Activated T-cell treated with anti-CD3 and anti-CD28 coated beads for 24 hours (primary cell): Measurements from ENCODE around the gene CDCA3.
A peak's percentile ranks its signal among the peaks of the same experiment; 100 is the strongest.

ENCODE experiments used
- DNase-seq: peaks from one replicate; pipeline ENCODE4 v3.0.0-alpha.2; 2020; ENCODE audit warnings: low read depth

The CDCA3 gene

GRCh38 chr12:6832125-6832524 is 19.0 kb downstream of the CDCA3 start:
- no peak for DNase-seq

- DNase-seq: no peak
Measured at GRCh38 chr12:6831450-6831995, 19.6 kb downstream of the CDCA3 start.

GRCh38 chr12:6830999-6831398 is 20.1 kb downstream of the CDCA3 start:
- no peak for DNase-seq

GRCh38 chr12:6830286-6830890 is 20.7 kb downstream of the CDCA3 start:
- no peak for DNase-seq

- DNase-seq: no peak
Measured at GRCh38 chr12:6829536-6830220, 21.4 kb downstream of the CDCA3 start.

- DNase-seq: no peak
Measured at GRCh38 chr12:6828781-6829535, 22.1 kb downstream of the CDCA3 start.

- no peak for DNase-seq
Measured at GRCh38 chr12:6827982-6828780, 22.9 kb downstream of the CDCA3 start, which contains the start of gene P3H3. TSS of gene P3H3 (plus strand) at chr12:6828407. CDS start at chr12:6828441, 34 bp downstream.

GRCh38 chr12:6827437-6827911 is 23.6 kb downstream of the CDCA3 start:
- DNase-seq: no peak

- DNase-seq: no peak
Measured at GRCh38 chr12:6826734-6827436, 24.2 kb downstream of the CDCA3 start.

GRCh38 chr12:6826125-6826733 is 24.9 kb downstream of the CDCA3 start:
- DNase-seq: no peak

GRCh38 chr12:6825398-6826124 is 25.5 kb downstream of the CDCA3 start:
- peak; percentile 73 for DNase-seq

GRCh38 chr12:6824901-6825381 is 26.1 kb downstream of the CDCA3 start:
- DNase-seq: no peak

- no peak for DNase-seq
Measured at GRCh38 chr12:6824085-6824775, 26.9 kb downstream of the CDCA3 start.

GRCh38 chr12:6823182-6824084 is 27.7 kb downstream of the CDCA3 start:
- DNase-seq: no peak

GRCh38 chr12:6822426-6823135 is 28.5 kb downstream of the CDCA3 start:
- DNase-seq: no peak

- no peak for DNase-seq
Measured at GRCh38 chr12:6821591-6822425, 29.3 kb downstream of the CDCA3 start, which contains the start of gene GPR162. TSS of gene GPR162 (plus strand) at chr12:6821821. CDS start at chr12:6823899, 2,078 bp downstream.
